HEK293 (cell line): Measurements from ENCODE around the gene CCDC183.

ENCODE experiments used
- CTCF ChIA-PET: fragments of 350-600 bp; formaldehyde crosslinking; extraction: SDS; loops from one replicate; lab custom pipeline; 2021; ENCODE audit warnings: antibody characterized with exemption; lab: Yijun Ruan, JAX
- POLR2A ChIA-PET: fragments of 300-600 bp; formaldehyde crosslinking; extraction: SDS; loops from one replicate; lab custom pipeline; 2020; ENCODE audit warnings: antibody characterized with exemption, inconsistent platforms; lab: Yijun Ruan, JAX
- H3K27ac ChIP-seq: fragments of 200-500 bp; sonication (Bioruptor generic); 2 replicates; pipeline ENCODE4 v1.5.1; 2014; ENCODE audit warnings: low read depth, low read length, control low read depth, inconsistent platforms; ENCODE audit errors: extremely low read depth
- H3K36me3 ChIP-seq, 2 experiments: fragments of 200-500 bp in 1 of 2; sonication (Bioruptor generic) in 1 of 2; 1 replicate in 1 of 2; 2 replicates in 1 of 2; pipeline ENCODE4 v1.5.1; 2014 to 2017; ENCODE audit warnings: inconsistent platforms in 2 of 2, low read length in 2 of 2; ENCODE audit not compliant: control insufficient read depth in 2 of 2, insufficient read depth in 1 of 2
- H3K4me1 ChIP-seq: fragments of 200-500 bp; sonication (Bioruptor generic); 2 replicates; pipeline ENCODE4 v1.5.1; 2014; ENCODE audit warnings: mild to moderate bottlenecking, low read length, inconsistent platforms; ENCODE audit not compliant: control insufficient read depth, insufficient read depth
- H3K4me3 ChIP-seq: 2 replicates; pipeline ENCODE4 v1.5.1; 2011; ENCODE audit warnings: low read depth, mild to moderate bottlenecking, control low read depth, low read length, moderate library complexity
- H3K9me3 ChIP-seq: fragments of 200-500 bp; sonication (Bioruptor generic); 2 replicates; pipeline ENCODE4 v1.5.1; 2014; ENCODE audit warnings: low read depth, low read length, inconsistent platforms; ENCODE audit not compliant: control insufficient read depth, insufficient read depth
- BCL11B ChIP-seq: fragments of 450-650 bp; formaldehyde crosslinking; IDR thresholded peaks from 2 replicates; pipeline ENCODE4 v1.5.1; 2016; ENCODE audit warnings: low read depth, missing biosample characterization, missing genetic modification characterization
- KLF10 ChIP-seq: fragments of 450-650 bp; IDR thresholded peaks from 2 replicates; pipeline ENCODE4 v1.5.1; 2018; ENCODE audit warnings: missing biosample characterization, mild to moderate bottlenecking, missing genetic modification characterization
- KLF8 ChIP-seq: fragments of 450-650 bp; formaldehyde crosslinking; IDR thresholded peaks from 2 replicates; pipeline ENCODE4 v1.5.1; 2016; ENCODE audit warnings: missing biosample characterization, missing genetic modification characterization
- KLF9 ChIP-seq: fragments of 450-650 bp; formaldehyde crosslinking; IDR thresholded peaks from 2 replicates; pipeline ENCODE4 v1.5.1; 2016; ENCODE audit warnings: missing biosample characterization, missing genetic modification characterization, low read depth
- SALL2 ChIP-seq: fragments of 450-650 bp; formaldehyde crosslinking; IDR thresholded peaks from 2 replicates; pipeline ENCODE4 v1.5.0; 2017; ENCODE audit warnings: missing biosample characterization, mild to moderate bottlenecking, missing genetic modification characterization, borderline replicate concordance
- SP3 ChIP-seq: fragments of 450-650 bp; formaldehyde crosslinking; IDR thresholded peaks from 2 replicates; pipeline ENCODE4 v1.5.1; 2016; ENCODE audit warnings: missing biosample characterization, missing genetic modification characterization
- YY1 ChIP-seq: fragments of 450-650 bp; formaldehyde crosslinking; IDR thresholded peaks from 2 replicates; pipeline ENCODE4 v1.5.1; 2018; ENCODE audit warnings: missing biosample characterization, missing genetic modification characterization
- ZBTB1 ChIP-seq: fragments of 450-650 bp; formaldehyde crosslinking; IDR thresholded peaks from 2 replicates; pipeline ENCODE4 v1.5.1; 2016; ENCODE audit warnings: missing biosample characterization, missing genetic modification characterization
- ZBTB21 ChIP-seq: fragments of 450-650 bp; formaldehyde crosslinking; IDR thresholded peaks from 2 replicates; pipeline ENCODE4 v1.5.1; 2017; ENCODE audit warnings: missing biosample characterization, missing genetic modification characterization
- ZNF221 ChIP-seq: fragments of 450-650 bp; formaldehyde crosslinking; IDR thresholded peaks from 2 replicates; pipeline ENCODE4 v1.5.1; 2017; ENCODE audit warnings: missing biosample characterization, missing genetic modification characterization, borderline replicate concordance
- ZNF23 ChIP-seq: fragments of 450-650 bp; formaldehyde crosslinking; IDR thresholded peaks from 2 replicates; pipeline ENCODE4 v1.5.1; 2016; ENCODE audit warnings: missing biosample characterization, missing genetic modification characterization, borderline replicate concordance
- ZNF248 ChIP-seq: fragments of 450-650 bp; formaldehyde crosslinking; IDR thresholded peaks from 2 replicates; pipeline ENCODE4 v1.5.1; 2017; ENCODE audit warnings: missing biosample characterization, missing genetic modification characterization
- ZNF48 ChIP-seq: fragments of 450-650 bp; formaldehyde crosslinking; IDR thresholded peaks from 2 replicates; pipeline ENCODE4 v1.5.1; 2016; ENCODE audit warnings: missing biosample characterization, missing genetic modification characterization
- ZNF501 ChIP-seq: fragments of 450-650 bp; formaldehyde crosslinking; IDR thresholded peaks from 2 replicates; pipeline ENCODE4 v1.5.1; 2016; ENCODE audit warnings: missing biosample characterization, missing genetic modification characterization
- ZNF514 ChIP-seq: fragments of 450-650 bp; formaldehyde crosslinking; IDR thresholded peaks from 2 replicates; pipeline ENCODE4 v1.5.1; 2016; ENCODE audit warnings: missing biosample characterization, missing genetic modification characterization
- ZNF571 ChIP-seq: fragments of 450-650 bp; formaldehyde crosslinking; IDR thresholded peaks from 2 replicates; pipeline ENCODE4 v1.5.0; 2017; ENCODE audit warnings: missing biosample characterization, missing genetic modification characterization
- ZNF610 ChIP-seq: fragments of 450-650 bp; formaldehyde crosslinking; IDR thresholded peaks from 2 replicates; pipeline ENCODE4 v1.5.1; 2016; ENCODE audit warnings: missing biosample characterization, missing genetic modification characterization, borderline replicate concordance
- ZNF626 ChIP-seq: fragments of 450-650 bp; sonication (Bioruptor Pico); formaldehyde crosslinking; IDR thresholded peaks from 2 replicates; pipeline ENCODE4 v1.5.1; 2018; ENCODE audit warnings: missing biosample characterization, missing genetic modification characterization, inconsistent platforms
- ZNF701 ChIP-seq: fragments of 450-650 bp; formaldehyde crosslinking; IDR thresholded peaks from 2 replicates; pipeline ENCODE4 v1.5.1; 2016; ENCODE audit warnings: missing biosample characterization, missing genetic modification characterization
- ZNF76 ChIP-seq: fragments of 450-650 bp; formaldehyde crosslinking; IDR thresholded peaks from 2 replicates; pipeline ENCODE4; 2016; ENCODE audit warnings: low read depth, missing biosample characterization, missing genetic modification characterization, borderline replicate concordance
- ZNF830 ChIP-seq: fragments of 450-650 bp; IDR thresholded peaks from 2 replicates; pipeline ENCODE4 v1.5.0; 2018; ENCODE audit warnings: missing biosample characterization, missing genetic modification characterization, low read depth, mild to moderate bottlenecking, moderate library complexity
- TF ChIP-seq, protein P1 (sequence below): fragments of 450-650 bp; formaldehyde crosslinking; IDR thresholded peaks from 2 replicates; pipeline ENCODE4 v1.5.1; 2016; ENCODE audit warnings: missing biosample characterization, missing genetic modification characterization, low read depth
- TF ChIP-seq, protein P2 (sequence below): fragments of 450-650 bp; formaldehyde crosslinking; IDR thresholded peaks from 2 replicates; pipeline ENCODE4 v1.5.1; 2016; ENCODE audit warnings: missing biosample characterization, missing genetic modification characterization, borderline replicate concordance

Gene CCDC183

DNA sequence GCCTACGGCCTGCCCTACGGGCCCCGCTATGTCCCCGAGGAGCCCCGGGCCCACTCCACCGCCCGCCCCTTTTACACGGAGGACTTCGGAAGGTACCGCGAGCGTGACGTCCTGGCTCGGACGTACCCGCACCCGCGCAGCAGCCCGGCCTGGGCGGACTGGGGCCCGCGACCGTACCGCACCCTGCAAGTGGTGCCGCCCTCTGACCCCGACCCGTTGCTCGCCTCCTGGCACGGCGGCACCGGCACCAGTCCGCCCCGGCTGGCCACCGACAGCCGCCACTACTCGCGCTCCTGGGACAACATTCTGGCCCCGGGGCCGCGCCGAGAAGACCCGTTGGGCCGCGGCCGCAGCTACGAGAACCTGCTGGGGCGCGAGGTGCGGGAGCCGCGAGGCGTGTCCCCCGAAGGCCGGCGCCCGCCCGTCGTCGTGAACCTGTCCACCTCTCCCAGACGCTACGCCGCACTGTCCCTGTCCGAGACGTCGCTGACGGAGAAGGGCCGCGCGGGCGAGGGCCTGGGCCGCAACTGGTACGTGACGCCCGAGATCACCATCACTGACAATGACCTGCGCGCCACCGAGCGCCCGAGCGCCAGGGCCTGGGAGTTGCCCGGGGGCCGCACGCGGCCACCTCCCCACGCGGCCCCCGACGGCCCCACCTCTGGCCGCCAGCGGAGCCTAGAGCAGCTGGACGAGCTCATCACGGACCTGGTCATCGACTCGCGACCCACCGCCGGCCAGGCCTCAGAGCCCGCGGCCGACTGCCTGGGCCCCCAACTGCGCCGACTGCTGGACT, 49.5 kb downstream of the CCDC183 start:
- Histone ChIP-seq H3K4me1 (0 out of 2 replicates have a peak, but pooled peaks cover 8% of the 10 kb centered on the region), H3K36me3 (peaks cover 0 to 13% of the 10 kb centered on the region in 2 experiments; a peak in 1 of 3 replicates), H3K9me3 (no peaks in the 10 kb centered on the region), H3K27ac (no peak overlapping the region), H3K4me3 (no peak overlapping the region)
- ChIA-PET CTCF (interaction anchor here (1.1 to 1.5 kb wide), 2 partner anchors 57 to 190 kb away, joined by 5 to 6 read pairs; no protein-coding TSS in a partner anchor), POLR2A (no interaction called here)
- TF ChIP-seq YY1 (tag by site-specific recombination) (no peak), ZBTB21 (tag by site-specific recombination) (no peak), ZNF701 (no peak), ZNF76 (tag by site-specific recombination) (no peak), ZNF514 (no peak), ZNF221 (tag by site-specific recombination) (no peak), ZNF571 (no peak), ZBTB1 (tag by site-specific recombination) (no peak), SP3 (tag by site-specific recombination) (no peak)
- TF ChIP-seq, protein P1, sequence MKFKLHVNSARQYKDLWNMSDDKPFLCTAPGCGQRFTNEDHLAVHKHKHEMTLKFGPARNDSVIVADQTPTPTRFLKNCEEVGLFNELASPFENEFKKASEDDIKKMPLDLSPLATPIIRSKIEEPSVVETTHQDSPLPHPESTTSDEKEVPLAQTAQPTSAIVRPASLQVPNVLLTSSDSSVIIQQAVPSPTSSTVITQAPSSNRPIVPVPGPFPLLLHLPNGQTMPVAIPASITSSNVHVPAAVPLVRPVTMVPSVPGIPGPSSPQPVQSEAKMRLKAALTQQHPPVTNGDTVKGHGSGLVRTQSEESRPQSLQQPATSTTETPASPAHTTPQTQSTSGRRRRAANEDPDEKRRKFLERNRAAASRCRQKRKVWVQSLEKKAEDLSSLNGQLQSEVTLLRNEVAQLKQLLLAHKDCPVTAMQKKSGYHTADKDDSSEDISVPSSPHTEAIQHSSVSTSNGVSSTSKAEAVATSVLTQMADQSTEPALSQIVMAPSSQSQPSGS (tag by site-specific recombination) = no peak

DNA sequence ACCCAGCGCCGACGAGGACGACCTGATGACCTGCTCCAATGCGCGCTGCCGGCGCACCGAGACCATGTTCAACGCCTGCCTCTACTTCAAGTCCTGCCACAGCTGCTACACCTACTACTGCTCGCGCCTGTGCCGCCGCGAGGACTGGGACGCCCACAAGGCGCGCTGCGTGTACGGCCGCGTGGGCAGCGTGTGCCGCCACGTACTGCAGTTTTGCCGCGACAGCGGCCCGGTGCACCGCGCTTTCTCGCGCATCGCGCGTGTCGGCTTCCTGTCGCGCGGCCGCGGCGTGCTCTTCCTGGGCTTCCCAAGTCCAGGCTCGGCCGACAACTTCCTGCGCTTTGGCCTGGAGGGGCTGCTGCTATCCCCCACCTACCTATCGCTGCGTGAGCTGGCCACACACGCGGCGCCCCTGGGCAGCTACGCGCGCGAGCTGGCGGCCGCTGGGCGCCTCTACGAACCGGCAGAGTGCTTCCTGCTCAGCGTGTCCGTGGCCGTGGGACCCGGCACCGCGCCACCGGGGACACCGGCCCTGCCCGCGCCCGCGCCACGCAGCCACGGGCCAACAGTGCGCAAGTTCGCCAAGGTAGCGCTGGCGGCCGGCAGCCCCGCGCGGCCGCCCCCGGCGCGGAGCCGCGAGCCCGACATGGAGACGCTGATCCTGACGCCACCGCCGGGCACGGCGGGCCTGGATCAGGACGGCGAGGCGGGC, 50.4 kb downstream of the CCDC183 start:
- ChIA-PET CTCF (interaction anchor here (2.3 kb wide), 1 partner anchor 183 kb away, joined by 11 read pairs; no protein-coding TSS in a partner anchor), POLR2A (interaction anchor here (1.1 to 2.0 kb wide), 5 partner anchors 10 to 56 kb away, joined by 3 to 17 read pairs (median 6); partner anchors contain the start of gene TRAF2)
- Histone ChIP-seq H3K4me1 (0 out of 2 replicates have a peak, but pooled peaks cover 5% of the 10 kb centered on the region), H3K27ac (no peak overlapping the region), H3K9me3 (no peaks in the 10 kb centered on the region), H3K4me3 (no peak overlapping the region), H3K36me3 (peaks cover 0 to 21% of the 10 kb centered on the region in 2 experiments; a peak in 1 of 3 replicates)
- TF ChIP-seq, protein P2, sequence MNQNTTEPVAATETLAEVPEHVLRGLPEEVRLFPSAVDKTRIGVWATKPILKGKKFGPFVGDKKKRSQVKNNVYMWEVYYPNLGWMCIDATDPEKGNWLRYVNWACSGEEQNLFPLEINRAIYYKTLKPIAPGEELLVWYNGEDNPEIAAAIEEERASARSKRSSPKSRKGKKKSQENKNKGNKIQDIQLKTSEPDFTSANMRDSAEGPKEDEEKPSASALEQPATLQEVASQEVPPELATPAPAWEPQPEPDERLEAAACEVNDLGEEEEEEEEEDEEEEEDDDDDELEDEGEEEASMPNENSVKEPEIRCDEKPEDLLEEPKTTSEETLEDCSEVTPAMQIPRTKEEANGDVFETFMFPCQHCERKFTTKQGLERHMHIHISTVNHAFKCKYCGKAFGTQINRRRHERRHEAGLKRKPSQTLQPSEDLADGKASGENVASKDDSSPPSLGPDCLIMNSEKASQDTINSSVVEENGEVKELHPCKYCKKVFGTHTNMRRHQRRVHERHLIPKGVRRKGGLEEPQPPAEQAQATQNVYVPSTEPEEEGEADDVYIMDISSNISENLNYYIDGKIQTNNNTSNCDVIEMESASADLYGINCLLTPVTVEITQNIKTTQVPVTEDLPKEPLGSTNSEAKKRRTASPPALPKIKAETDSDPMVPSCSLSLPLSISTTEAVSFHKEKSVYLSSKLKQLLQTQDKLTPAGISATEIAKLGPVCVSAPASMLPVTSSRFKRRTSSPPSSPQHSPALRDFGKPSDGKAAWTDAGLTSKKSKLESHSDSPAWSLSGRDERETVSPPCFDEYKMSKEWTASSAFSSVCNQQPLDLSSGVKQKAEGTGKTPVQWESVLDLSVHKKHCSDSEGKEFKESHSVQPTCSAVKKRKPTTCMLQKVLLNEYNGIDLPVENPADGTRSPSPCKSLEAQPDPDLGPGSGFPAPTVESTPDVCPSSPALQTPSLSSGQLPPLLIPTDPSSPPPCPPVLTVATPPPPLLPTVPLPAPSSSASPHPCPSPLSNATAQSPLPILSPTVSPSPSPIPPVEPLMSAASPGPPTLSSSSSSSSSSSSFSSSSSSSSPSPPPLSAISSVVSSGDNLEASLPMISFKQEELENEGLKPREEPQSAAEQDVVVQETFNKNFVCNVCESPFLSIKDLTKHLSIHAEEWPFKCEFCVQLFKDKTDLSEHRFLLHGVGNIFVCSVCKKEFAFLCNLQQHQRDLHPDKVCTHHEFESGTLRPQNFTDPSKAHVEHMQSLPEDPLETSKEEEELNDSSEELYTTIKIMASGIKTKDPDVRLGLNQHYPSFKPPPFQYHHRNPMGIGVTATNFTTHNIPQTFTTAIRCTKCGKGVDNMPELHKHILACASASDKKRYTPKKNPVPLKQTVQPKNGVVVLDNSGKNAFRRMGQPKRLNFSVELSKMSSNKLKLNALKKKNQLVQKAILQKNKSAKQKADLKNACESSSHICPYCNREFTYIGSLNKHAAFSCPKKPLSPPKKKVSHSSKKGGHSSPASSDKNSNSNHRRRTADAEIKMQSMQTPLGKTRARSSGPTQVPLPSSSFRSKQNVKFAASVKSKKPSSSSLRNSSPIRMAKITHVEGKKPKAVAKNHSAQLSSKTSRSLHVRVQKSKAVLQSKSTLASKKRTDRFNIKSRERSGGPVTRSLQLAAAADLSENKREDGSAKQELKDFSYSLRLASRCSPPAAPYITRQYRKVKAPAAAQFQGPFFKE (tag by site-specific recombination) = no peak
- TF ChIP-seq ZNF501 (no peak), KLF10 (no peak), ZNF48 (no peak), ZNF23 (no peak), BCL11B (no peak), KLF8 (no peak), ZNF76 (tag by site-specific recombination) (no peak), SALL2 (no peak), ZNF610 (tag by site-specific recombination) (no peak), ZNF626 (no peak), KLF9 (tag by site-specific recombination) (no peak), ZNF248 (no peak), ZNF830 (tag by site-specific recombination) (no peak)
